HepG2 (cell line): ENCODE measurements around the gene FLAD1. TPM values are rescaled to one million over a fixed set of nuclear protein-coding genes. Genes with fewer than 3 reads are reported as not detected.

Experiments used
- AHDC1 ChIP-seq: sonication (generic); formaldehyde crosslinking; IDR thresholded peaks from 2 replicates; pipeline ENCODE4 v1.5.1; 2020; ENCODE audit warnings: mild to moderate bottlenecking, missing genetic modification reagents, borderline replicate concordance
- CAMTA2 ChIP-seq: sonication (generic); formaldehyde crosslinking; IDR thresholded peaks from 2 replicates; pipeline ENCODE4 v1.4.0; 2020; ENCODE audit warnings: mild to moderate bottlenecking, missing genetic modification reagents, borderline replicate concordance
- FOXP4 ChIP-seq: sonication (generic); formaldehyde crosslinking; IDR thresholded peaks from 2 replicates; pipeline ENCODE4 v1.4.0; 2020; ENCODE audit warnings: missing genetic modification reagents
- HOXA3 ChIP-seq: sonication (generic); formaldehyde crosslinking; IDR thresholded peaks from 2 replicates; pipeline ENCODE4 v1.5.0; 2020; ENCODE audit warnings: missing genetic modification reagents
- KDM6A ChIP-seq: IDR thresholded peaks from 2 replicates; pipeline ENCODE4 v1.6.1; 2016; ENCODE audit warnings: low read depth
- MIER3 ChIP-seq: IDR thresholded peaks from 2 replicates; pipeline ENCODE4 v1.6.1; 2016; ENCODE audit warnings: missing compliant biosample characterization, borderline replicate concordance
- MYC ChIP-seq: sonication (generic); formaldehyde crosslinking; IDR thresholded peaks from 2 replicates; pipeline ENCODE4 v1.9.0; 2021; ENCODE audit warnings: missing genetic modification reagents, borderline replicate concordance
- NCOA2 ChIP-seq: sonication (generic); formaldehyde crosslinking; IDR thresholded peaks from 2 replicates; pipeline ENCODE4 v1.8.0; 2022; ENCODE audit warnings: inconsistent platforms
- SALL1 ChIP-seq: sonication (generic); formaldehyde crosslinking; IDR thresholded peaks from 2 replicates; pipeline ENCODE4 v1.8.0; 2022; ENCODE audit warnings: mild to moderate bottlenecking, missing genetic modification reagents
- SMARCC2 ChIP-seq: fragments of 450-650 bp; IDR thresholded peaks from 2 replicates; pipeline ENCODE4 v1.6.1; 2017; ENCODE audit warnings: antibody characterized with exemption, mild to moderate bottlenecking
- YEATS4 ChIP-seq: sonication (generic); formaldehyde crosslinking; IDR thresholded peaks from 2 replicates; pipeline ENCODE4 v1.4.0; 2020; ENCODE audit warnings: missing genetic modification reagents, borderline replicate concordance
- ZFP36L1 ChIP-seq: sonication (generic); formaldehyde crosslinking; IDR thresholded peaks from 2 replicates; pipeline ENCODE4 v1.8.0; 2022; ENCODE audit warnings: mild to moderate bottlenecking, missing genetic modification reagents, moderate library complexity
- ZNF329 ChIP-seq: sonication (generic); formaldehyde crosslinking; IDR thresholded peaks from 2 replicates; pipeline ENCODE4 v1.9.0; 2021; ENCODE audit warnings: low read depth, mild to moderate bottlenecking, missing genetic modification reagents
- ZNF362 ChIP-seq: sonication (generic); formaldehyde crosslinking; IDR thresholded peaks from 2 replicates; pipeline ENCODE4 v1.4.0; 2020; ENCODE audit warnings: missing genetic modification reagents, mild to moderate bottlenecking, borderline replicate concordance
- ZNF382 ChIP-seq: sonication (generic); formaldehyde crosslinking; IDR thresholded peaks from 2 replicates; pipeline ENCODE4 v1.5.0; 2020; ENCODE audit warnings: missing genetic modification reagents, mild to moderate bottlenecking, borderline replicate concordance
- ZNF441 ChIP-seq: sonication (generic); formaldehyde crosslinking; IDR thresholded peaks from 2 replicates; pipeline ENCODE4 v1.7.0; 2021; ENCODE audit warnings: missing genetic modification reagents, borderline replicate concordance
- ZNF749 ChIP-seq: sonication (generic); formaldehyde crosslinking; IDR thresholded peaks from 2 replicates; pipeline ENCODE4 v1.8.0; 2022; ENCODE audit warnings: mild to moderate bottlenecking, missing genetic modification reagents, moderate library complexity, borderline replicate concordance
- ZNF777 ChIP-seq: sonication (generic); formaldehyde crosslinking; IDR thresholded peaks from 2 replicates; pipeline ENCODE4 v1.4.0; 2020; ENCODE audit warnings: missing genetic modification reagents
- ZSCAN29 ChIP-seq: sonication (generic); formaldehyde crosslinking; conservative IDR thresholded peaks from 2 replicates; pipeline ENCODE4 v1.4.0; 2020; ENCODE audit warnings: mild to moderate bottlenecking, missing genetic modification reagents
- polyA plus RNA-seq, 8 experiments: library from polyadenylated mRNA; depleted of rRNA in 3 of 8; stranded (reverse) in 7 of 8; unstranded in 1 of 8; fragments of >200 nt; fragmentation: Illumina TruSeq in 4 of 8; extraction: Trizol in 4 of 8; gene quantifications; 2 replicates each; pipeline versions ENCODE4 v1.2.1 to v1.2.3, GENCODE V29; 2011 to 2016; ENCODE audit warnings: low read depth in 4 of 8, missing spikeins in 1 of 8, mixed read lengths in 1 of 8; ENCODE audit not compliant: insufficient read depth in 1 of 8
- total RNA-seq, 5 experiments: library from RNA; depleted of rRNA; stranded (reverse); fragments of >200 nt; fragmentation: Illumina TruSeq; extraction: Trizol; gene quantifications; 2 replicates each; pipeline ENCODE4 v1.2.3, GENCODE V29; 2016; ENCODE audit warnings: low read depth in 1 of 5

FLAD1 gene
- total and polyA plus RNA-seq, 2 of the 13 experiments (the other 11 are each of a cell fraction or from before 2014, with no cell fraction given): 25.9 to 32.8 TPM

GRCh38 chr1:154972517-154973343, 10.4 kb upstream of the FLAD1 start (continued):
- TF ChIP-seq ZSCAN29 (CRISPR knock-in tag) (0 out of 2 replicates have a peak, but pooled peaks have one; percentile 24), AHDC1 (CRISPR knock-in tag) (peak; percentile 35; the same call in 1 of the 2 replicates), SALL1 (peak; percentile 78), ZNF382 (CRISPR knock-in tag) (no peak), ZNF362 (CRISPR knock-in tag) (peak; percentile 87), ZNF441 (peak; percentile 28; the same call in 1 of the 2 replicates), KDM6A (CRISPR knock-in tag) (peak; percentile 73), ZNF777 (CRISPR knock-in tag) (no peak), ZFP36L1 (no peak), SMARCC2 (no peak), ZNF749 (CRISPR knock-in tag) (peak; percentile 58; the same call in 1 of the 2 replicates), HOXA3 (CRISPR knock-in tag) (peak; percentile 80), FOXP4 (peak; percentile 79), YEATS4 (CRISPR knock-in tag) (peak; percentile 52; the same call in 1 of the 2 replicates), MIER3 (peak; percentile 59; the same call in 1 of the 2 replicates), ZNF329 (CRISPR knock-in tag) (no peak), MYC (CRISPR knock-in tag) (peak; percentile 63; the same call in 1 of the 2 replicates), NCOA2 (CRISPR knock-in tag) (peak; percentile 75), CAMTA2 (no peak)
